Keratinocyte (primary cell): ENCODE measurements around the gene SUPT5H.

ENCODE experiments used
- EZH2 ChIP-seq: IDR thresholded peaks from one replicate; pipeline ENCODE4 v1.6.1; 2012; ENCODE audit warnings: inconsistent platforms, mild to moderate bottlenecking, low read length, moderate library complexity
- TF ChIP-seq, protein P1 (sequence below), 3 experiments: IDR thresholded peaks in 1 of 3; conservative IDR thresholded peaks in 1 of 3; optimal IDR thresholded peaks in 1 of 3; 2 replicates in 2 of 3; 3 replicates in 1 of 3; pipeline versions ENCODE3 to v1.5.1; 2011; ENCODE audit warnings: low read length in 3 of 3, mild to moderate bottlenecking in 3 of 3, moderate library complexity in 2 of 3, control low read depth in 1 of 3, inconsistent platforms in 1 of 3; ENCODE audit not compliant: insufficient read depth in 2 of 3; ENCODE audit errors: extremely low read depth in 1 of 3

DNA sequence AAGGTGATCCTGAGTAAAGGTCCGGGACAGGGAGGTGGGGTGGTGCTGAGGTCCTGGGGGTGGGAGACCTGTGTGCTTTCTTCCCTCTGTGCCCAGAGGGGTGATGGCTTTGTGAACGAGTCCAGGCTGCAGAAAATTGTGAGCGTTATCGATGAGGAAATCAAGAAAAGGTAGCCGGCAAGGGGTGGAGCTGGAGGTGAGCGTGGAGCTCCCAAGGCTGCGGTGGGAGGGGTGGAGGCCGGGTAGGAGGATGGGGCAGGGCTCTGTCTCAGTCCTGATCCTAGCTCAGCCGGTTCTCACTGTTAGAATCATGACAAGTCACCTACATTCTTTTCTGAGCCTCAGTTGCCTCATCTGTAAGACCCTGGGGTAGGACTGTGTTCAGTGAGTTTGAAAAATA is 73.6 kb downstream of the SUPT5H start:
- TF ChIP-seq, protein P1, sequence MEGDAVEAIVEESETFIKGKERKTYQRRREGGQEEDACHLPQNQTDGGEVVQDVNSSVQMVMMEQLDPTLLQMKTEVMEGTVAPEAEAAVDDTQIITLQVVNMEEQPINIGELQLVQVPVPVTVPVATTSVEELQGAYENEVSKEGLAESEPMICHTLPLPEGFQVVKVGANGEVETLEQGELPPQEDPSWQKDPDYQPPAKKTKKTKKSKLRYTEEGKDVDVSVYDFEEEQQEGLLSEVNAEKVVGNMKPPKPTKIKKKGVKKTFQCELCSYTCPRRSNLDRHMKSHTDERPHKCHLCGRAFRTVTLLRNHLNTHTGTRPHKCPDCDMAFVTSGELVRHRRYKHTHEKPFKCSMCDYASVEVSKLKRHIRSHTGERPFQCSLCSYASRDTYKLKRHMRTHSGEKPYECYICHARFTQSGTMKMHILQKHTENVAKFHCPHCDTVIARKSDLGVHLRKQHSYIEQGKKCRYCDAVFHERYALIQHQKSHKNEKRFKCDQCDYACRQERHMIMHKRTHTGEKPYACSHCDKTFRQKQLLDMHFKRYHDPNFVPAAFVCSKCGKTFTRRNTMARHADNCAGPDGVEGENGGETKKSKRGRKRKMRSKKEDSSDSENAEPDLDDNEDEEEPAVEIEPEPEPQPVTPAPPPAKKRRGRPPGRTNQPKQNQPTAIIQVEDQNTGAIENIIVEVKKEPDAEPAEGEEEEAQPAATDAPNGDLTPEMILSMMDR (optimal IDR thresholded peaks at IDR 0.05 in 1 of 3, IDR thresholded peaks at IDR 0.05 in 1 of 3, conservative IDR thresholded peaks at IDR 0.05 in 1 of 3; ENCODE audit: extremely low read depth in 1 of 3, insufficient read depth in 2 of 3, low read length in 3 of 3): no peak
- TF ChIP-seq EZH2: no peak
